Left lung (tissue), 10 donors: ENCODE data around the gene TAS1R1. TPM values are rescaled to one million over a fixed set of nuclear protein-coding genes. Genes with fewer than 3 reads are reported as not detected.

ENCODE experiments used
- ATAC-seq: fragments of 200-7000 bp; cut with Tn5 transposase; one replicate; pipeline ENCODE4 v1.9.1; 2020; ENCODE audit warnings: moderate library complexity
- DNase-seq, 4 donors: peaks; one replicate each; pipeline ENCODE4 v3.0.0-alpha.2; 2013 to 2020
- H3K27ac ChIP-seq, 2 donors: fragments of 200-600 bp; sonication (generic) in 1 of 2; one replicate each; pipeline versions ENCODE4 v1.5.0 to v1.8.0; 2020 to 2021
- H3K27me3 ChIP-seq, 2 donors: fragments of 200-600 bp; sonication (generic) in 1 of 2; one replicate each; pipeline versions ENCODE4 v1.5.0 to v1.8.0; 2020 to 2021
- H3K36me3 ChIP-seq, 2 donors: fragments of 200-600 bp; sonication (generic) in 1 of 2; one replicate each; pipeline versions ENCODE4 v1.5.0 to v1.8.0; 2020 to 2021
- H3K4me1 ChIP-seq, 2 donors: fragments of 200-600 bp; one replicate each; pipeline ENCODE4 v1.8.0; 2021
- H3K4me3 ChIP-seq, 2 donors: fragments of 200-600 bp; sonication (generic) in 1 of 2; one replicate each; pipeline versions ENCODE4 v1.5.0 to v1.8.0; 2020 to 2021; ENCODE audit warnings: mild to moderate bottlenecking in 1 of 2
- H3K9me3 ChIP-seq, 2 donors: fragments of 200-600 bp; sonication (generic) in 1 of 2; one replicate each; pipeline versions ENCODE4 v1.5.0 to v1.8.0; 2020 to 2021
- intact Hi-C, 2 donors: fragments of 100-400 bp; cut with DNase I; formaldehyde crosslinking; loops; one replicate each; pipeline versions ENCODE4 v1.11.2 to v1.14.2; 2022
- polyA plus RNA-seq, 6 donors: library from polyadenylated mRNA; unstranded; fragments of 120-200 nt; gene quantifications; one replicate each; pipeline ENCODE4 v1.2.1, GENCODE V29; 2013; ENCODE audit not compliant: insufficient read length in 6 of 6
- total RNA-seq, 2 donors: library from RNA; stranded (reverse); fragmentation: NEBNext Ultra II Directional; extraction: Animal tissue kit (Norgen Biotek cat#: 25700); gene quantifications; one replicate each; pipeline ENCODE4 v1.2.1, GENCODE V29; 2021
- TF ChIP-seq, protein P1 (sequence below), 2 donors: fragments of 200-600 bp; sonication (generic) in 1 of 2; IDR thresholded peaks; one replicate each; pipeline versions ENCODE4 v1.5.0 to v1.8.0; 2021; ENCODE audit warnings: antibody characterized with exemption in 2 of 2
- donor health status: DM: no; HTN: yes; CAD: no.
- donor health status: DM: no; HTN: no; CAD: no.

Gene TAS1R1
- total and polyA plus RNA-seq, 8 donors, result 0.07 to 0.21 (median 0.18) TPM; not detected in 2

DNA sequence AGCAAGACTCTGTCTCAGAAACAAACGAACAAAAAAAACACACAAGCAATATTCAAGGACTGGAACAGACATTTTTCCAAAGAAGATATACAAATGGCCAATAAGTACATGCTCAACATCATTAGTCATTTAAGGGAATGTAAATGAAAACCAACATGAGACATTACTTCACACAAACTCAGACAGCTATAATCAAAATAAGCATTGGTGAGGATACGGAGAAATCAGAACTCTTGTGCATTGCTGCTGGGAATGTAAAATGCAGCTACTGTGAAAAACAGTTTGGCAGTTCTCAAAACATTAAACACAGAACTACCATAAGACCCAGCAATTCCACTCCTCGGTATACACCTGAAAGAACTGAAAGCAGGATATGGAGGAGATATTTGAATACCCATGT, 16.2 kb upstream of the TAS1R1 start:
- intact Hi-C loops, result no loop called here
- no peak overlapping the region for H3K27ac ChIP-seq
- no peak for ATAC-seq
- no peaks in the 10 kb centered on the region for H3K27me3 ChIP-seq
- TF ChIP-seq, protein P1, sequence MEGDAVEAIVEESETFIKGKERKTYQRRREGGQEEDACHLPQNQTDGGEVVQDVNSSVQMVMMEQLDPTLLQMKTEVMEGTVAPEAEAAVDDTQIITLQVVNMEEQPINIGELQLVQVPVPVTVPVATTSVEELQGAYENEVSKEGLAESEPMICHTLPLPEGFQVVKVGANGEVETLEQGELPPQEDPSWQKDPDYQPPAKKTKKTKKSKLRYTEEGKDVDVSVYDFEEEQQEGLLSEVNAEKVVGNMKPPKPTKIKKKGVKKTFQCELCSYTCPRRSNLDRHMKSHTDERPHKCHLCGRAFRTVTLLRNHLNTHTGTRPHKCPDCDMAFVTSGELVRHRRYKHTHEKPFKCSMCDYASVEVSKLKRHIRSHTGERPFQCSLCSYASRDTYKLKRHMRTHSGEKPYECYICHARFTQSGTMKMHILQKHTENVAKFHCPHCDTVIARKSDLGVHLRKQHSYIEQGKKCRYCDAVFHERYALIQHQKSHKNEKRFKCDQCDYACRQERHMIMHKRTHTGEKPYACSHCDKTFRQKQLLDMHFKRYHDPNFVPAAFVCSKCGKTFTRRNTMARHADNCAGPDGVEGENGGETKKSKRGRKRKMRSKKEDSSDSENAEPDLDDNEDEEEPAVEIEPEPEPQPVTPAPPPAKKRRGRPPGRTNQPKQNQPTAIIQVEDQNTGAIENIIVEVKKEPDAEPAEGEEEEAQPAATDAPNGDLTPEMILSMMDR (IDR thresholded peaks at IDR 0.05), result no peak
- DNase-seq, result no peak
- H3K36me3 ChIP-seq, result peaks cover 0 to 67% of the 10 kb centered on the region in 2 donors
- H3K4me3 ChIP-seq, result no peak overlapping the region
- H3K9me3 ChIP-seq, result no peaks in the 10 kb centered on the region
- peaks cover 0 to 5% of the 10 kb centered on the region in 2 donors for H3K4me1 ChIP-seq

DNA sequence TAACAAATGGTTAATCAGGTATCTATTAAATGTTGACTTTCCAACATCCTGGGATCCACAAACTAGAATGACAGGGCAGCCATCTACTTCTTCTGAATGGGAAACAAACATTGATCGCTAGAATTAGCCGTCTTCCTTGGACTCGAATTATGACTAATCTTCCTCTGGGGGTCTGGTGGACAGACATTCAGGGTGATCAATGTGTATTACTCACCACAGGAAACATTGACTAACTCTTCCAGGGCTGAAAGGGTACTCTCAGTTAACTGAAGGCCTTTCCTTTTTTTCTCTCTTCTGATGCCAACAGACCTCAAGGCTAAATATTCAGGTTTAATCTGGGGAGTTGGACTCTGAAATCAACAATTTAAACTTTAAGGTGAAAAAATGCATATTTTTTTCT, 10.3 kb upstream of the TAS1R1 start:
- Histone ChIP-seq H3K9me3 (no peaks in the 10 kb centered on the region), H3K36me3 (peaks cover 0 to 96% of the 10 kb centered on the region in 2 donors), H3K27ac (peak overlapping the region in 1 of 2 donors; percentile 31), H3K4me3 (no peak overlapping the region), H3K27me3 (no peaks in the 10 kb centered on the region), H3K4me1 (no peaks in the 10 kb centered on the region)
- intact Hi-C loops, result no loop called here
- TF ChIP-seq, protein P1 (IDR thresholded peaks at IDR 0.05), result no peak
- ATAC-seq (no peak), DNase-seq (no peak)

GRCh38 chr1:6545276-6546112, 9.6 kb upstream of the TAS1R1 start:
- Histone ChIP-seq H3K36me3 (peaks cover 0 to 100% of the 10 kb centered on the region in 2 donors), H3K27ac (peak overlapping the region in 1 of 2 donors; percentile 31)
- intact Hi-C loops, result no loop called here

DNA sequence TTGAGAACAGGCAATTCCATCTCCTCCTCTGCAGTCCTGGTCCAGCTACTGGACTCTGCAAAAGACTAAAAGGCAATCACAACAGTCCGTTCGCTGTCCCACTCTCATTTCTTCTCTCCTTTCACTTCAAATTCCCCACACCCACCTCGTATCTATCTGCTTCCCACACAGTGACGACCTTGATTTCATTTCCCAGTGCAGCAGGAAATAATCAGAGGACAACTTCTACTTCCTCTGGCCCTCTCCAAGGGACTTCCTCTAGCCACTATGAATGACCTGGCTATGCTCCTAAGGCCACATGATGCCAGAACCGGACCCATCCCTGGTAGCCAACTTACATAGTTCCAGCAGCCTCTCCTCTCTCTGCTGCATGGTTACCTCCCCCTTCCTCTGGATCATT, 8.8 kb upstream of the TAS1R1 start:
- Histone ChIP-seq H3K36me3 (peaks cover 0 to 100% of the 10 kb centered on the region in 2 donors), H3K4me3 (no peak overlapping the region)
- intact Hi-C loops, result no loop called here

More at GRCh38 chr1:6545276-6546112, 9.6 kb upstream of the TAS1R1 start:
- TF ChIP-seq, protein P1 (IDR thresholded peaks at IDR 0.05), result no peak
- Histone ChIP-seq H3K4me3 (no peak overlapping the region), H3K27me3 (no peaks in the 10 kb centered on the region), H3K4me1 (no peaks in the 10 kb centered on the region), H3K9me3 (no peaks in the 10 kb centered on the region)
- ATAC-seq (no peak), DNase-seq (no peak)

GRCh38 chr1:6547301-6547700, 7.8 kb upstream of the TAS1R1 start:
- TF ChIP-seq, protein P1 (IDR thresholded peaks at IDR 0.05), result no peak
- Histone ChIP-seq H3K27ac (no peak overlapping the region), H3K36me3 (peaks cover 0 to 90% of the 10 kb centered on the region in 2 donors), H3K4me1 (peaks cover 0 to 3% of the 10 kb centered on the region in 2 donors), H3K4me3 (no peak overlapping the region), H3K9me3 (no peaks in the 10 kb centered on the region), H3K27me3 (no peaks in the 10 kb centered on the region)
- DNase-seq (no peak), ATAC-seq (no peak)
- intact Hi-C loops, result no loop called here

More for the DNA sequence above, 8.8 kb upstream of the TAS1R1 start:
- Histone ChIP-seq H3K27me3 (no peaks in the 10 kb centered on the region), H3K27ac (no peak overlapping the region), H3K4me1 (no peaks in the 10 kb centered on the region), H3K9me3 (no peaks in the 10 kb centered on the region)
- ATAC-seq, result no peak
- TF ChIP-seq, protein P1 (IDR thresholded peaks at IDR 0.05), result no peak
- no peak for DNase-seq
